Measurements from ENCODE around the gene ASPA.

Gene ASPA

GRCh38 chr17:3524024-3524423, 48.2 kb downstream of the ASPA start:
- H3K27ac ChIP-seq (ENCODE audit: poor library complexity, severe bottlenecking), result no peak overlapping the region
- TF ChIP-seq CTCF (IDR thresholded peaks at IDR 0.05; ENCODE audit: poor library complexity, severe bottlenecking), result no peak
- H3K4me3 ChIP-seq (ENCODE audit: severe bottlenecking), result no peak overlapping the region
- DNase-seq (ENCODE audit: low spot score), result no peak
- ATAC-seq (ENCODE audit: low read depth), result no peak
- H3K36me3 ChIP-seq (ENCODE audit: low read depth), result no peaks in the 10 kb centered on the region
- no peaks in the 10 kb centered on the region for H3K9me3 ChIP-seq (ENCODE audit: severe bottlenecking)
- no peaks in the 10 kb centered on the region for H3K27me3 ChIP-seq (ENCODE audit: insufficient read depth, poor library complexity, severe bottlenecking)
- no peaks in the 10 kb centered on the region for H3K4me1 ChIP-seq (ENCODE audit: insufficient read depth, poor library complexity, severe bottlenecking)

- no peaks in the 10 kb centered on the region for H3K4me1 ChIP-seq (ENCODE audit: insufficient read depth, poor library complexity, severe bottlenecking)
- ATAC-seq (ENCODE audit: low read depth) (no peak), DNase-seq (ENCODE audit: low spot score) (no peak)
- no peaks in the 10 kb centered on the region for H3K27me3 ChIP-seq (ENCODE audit: insufficient read depth, poor library complexity, severe bottlenecking)
- no peaks in the 10 kb centered on the region for H3K36me3 ChIP-seq (ENCODE audit: low read depth)
- H3K27ac ChIP-seq (ENCODE audit: poor library complexity, severe bottlenecking), result no peak overlapping the region
- H3K4me3 ChIP-seq (ENCODE audit: severe bottlenecking), result no peak overlapping the region
- no peaks in the 10 kb centered on the region for H3K9me3 ChIP-seq (ENCODE audit: severe bottlenecking)
- TF ChIP-seq CTCF (IDR thresholded peaks at IDR 0.05; ENCODE audit: poor library complexity, severe bottlenecking), result no peak
These were observed 50.7 kb downstream of the ASPA start for GRCh38 chr17:3526491-3526890.

GRCh38 chr17:3526971-3527370, 51.2 kb downstream of the ASPA start:
- H3K4me3 ChIP-seq (ENCODE audit: severe bottlenecking), result no peak overlapping the region
- H3K9me3 ChIP-seq (ENCODE audit: severe bottlenecking), result no peaks in the 10 kb centered on the region
- no peak for ATAC-seq (ENCODE audit: low read depth)
- H3K27ac ChIP-seq (ENCODE audit: poor library complexity, severe bottlenecking), result no peak overlapping the region
- no peaks in the 10 kb centered on the region for H3K36me3 ChIP-seq (ENCODE audit: low read depth)
- H3K27me3 ChIP-seq (ENCODE audit: insufficient read depth, poor library complexity, severe bottlenecking), result no peaks in the 10 kb centered on the region
- no peak for DNase-seq (ENCODE audit: low spot score)
- H3K4me1 ChIP-seq (ENCODE audit: insufficient read depth, poor library complexity, severe bottlenecking), result no peaks in the 10 kb centered on the region
- TF ChIP-seq CTCF (IDR thresholded peaks at IDR 0.05; ENCODE audit: poor library complexity, severe bottlenecking), result no peak

GRCh38 chr17:3527468-3527867, 51.7 kb downstream of the ASPA start:
- no peaks in the 10 kb centered on the region for H3K4me1 ChIP-seq (ENCODE audit: insufficient read depth, poor library complexity, severe bottlenecking)
- ATAC-seq (ENCODE audit: low read depth) (no peak), DNase-seq (ENCODE audit: low spot score) (no peak)
- H3K4me3 ChIP-seq (ENCODE audit: severe bottlenecking), result no peak overlapping the region
- H3K27me3 ChIP-seq (ENCODE audit: insufficient read depth, poor library complexity, severe bottlenecking), result no peaks in the 10 kb centered on the region
- no peak for TF ChIP-seq CTCF (IDR thresholded peaks at IDR 0.05; ENCODE audit: poor library complexity, severe bottlenecking)
- no peaks in the 10 kb centered on the region for H3K9me3 ChIP-seq (ENCODE audit: severe bottlenecking)
- H3K36me3 ChIP-seq (ENCODE audit: low read depth), result no peaks in the 10 kb centered on the region
- no peak overlapping the region for H3K27ac ChIP-seq (ENCODE audit: poor library complexity, severe bottlenecking)

GRCh38 chr17:3527896-3528295, 52.1 kb downstream of the ASPA start:
- Histone ChIP-seq H3K9me3 (ENCODE audit: severe bottlenecking) (no peaks in the 10 kb centered on the region), H3K4me3 (ENCODE audit: severe bottlenecking) (no peak overlapping the region), H3K4me1 (ENCODE audit: insufficient read depth, poor library complexity, severe bottlenecking) (no peaks in the 10 kb centered on the region), H3K36me3 (ENCODE audit: low read depth) (no peaks in the 10 kb centered on the region), H3K27me3 (ENCODE audit: insufficient read depth, poor library complexity, severe bottlenecking) (no peaks in the 10 kb centered on the region), H3K27ac (ENCODE audit: poor library complexity, severe bottlenecking) (no peak overlapping the region)
- TF ChIP-seq CTCF (IDR thresholded peaks at IDR 0.05; ENCODE audit: poor library complexity, severe bottlenecking), result no peak
- ATAC-seq (ENCODE audit: low read depth) (no peak), DNase-seq (ENCODE audit: low spot score) (no peak)

All from RWPE2 (cell line).